GM18517 (cell line): ENCODE results near the gene INPP5D.
A peak's percentile ranks its signal among the peaks of the same experiment; 100 is the strongest.
"Not testable (repeated sequence)": the region's sequence is repeated elsewhere in the genome, so short reads cannot be mapped to it uniquely, and the experiment has no call there.

Source experiments
- ATAC-seq: cut with Tn5 transposase; IDR thresholded peaks from one replicate; pipeline ENCODE4 v1.9.1; 2021; ENCODE audit warnings: mild to moderate bottlenecking, moderate library complexity; ENCODE audit not compliant: unreplicated experiment

Gene INPP5D

GRCh38 chr2:233114421-233114861 is 54.3 kb downstream of the INPP5D start:
- no peak for ATAC-seq

GRCh38 chr2:233115121-233115520 is 55.0 kb downstream of the INPP5D start:
- ATAC-seq = no peak

- no peak for ATAC-seq
Observed at GRCh38 chr2:233115741-233116140, 55.6 kb downstream of the INPP5D start.

- no peak for ATAC-seq
Observed at GRCh38 chr2:233116946-233117345, 56.8 kb downstream of the INPP5D start.

- no peak for ATAC-seq
Observed at GRCh38 chr2:233117351-233117750, 57.2 kb downstream of the INPP5D start.

GRCh38 chr2:233117811-233118647 is 57.9 kb downstream of the INPP5D start:
- ATAC-seq = no peak

GRCh38 chr2:233118648-233119000 is 58.5 kb downstream of the INPP5D start:
- no peak for ATAC-seq

- ATAC-seq = no peak
Observed at GRCh38 chr2:233119123-233119522, 59.0 kb downstream of the INPP5D start.

GRCh38 chr2:233119806-233120205 is 59.7 kb downstream of the INPP5D start:
- ATAC-seq = no peak

- no peak for ATAC-seq
Observed at GRCh38 chr2:233120459-233120858, 60.3 kb downstream of the INPP5D start.

- ATAC-seq = no peak
Observed at GRCh38 chr2:233121856-233122255, 61.7 kb downstream of the INPP5D start.

- no peak for ATAC-seq
Observed at GRCh38 chr2:233122541-233122940, 62.4 kb downstream of the INPP5D start.

- ATAC-seq = not testable (repeated sequence)
Observed at GRCh38 chr2:233123576-233123975, 63.4 kb downstream of the INPP5D start.

- peak; percentile 82 for ATAC-seq
Observed at GRCh38 chr2:233124421-233125080, 64.4 kb downstream of the INPP5D start.

GRCh38 chr2:233125455-233126065 is 65.4 kb downstream of the INPP5D start:
- ATAC-seq = no peak

- ATAC-seq = no peak
Observed at GRCh38 chr2:233129351-233129978, 69.3 kb downstream of the INPP5D start.

GRCh38 chr2:233130024-233130423 is 69.9 kb downstream of the INPP5D start:
- ATAC-seq = no peak

- ATAC-seq = no peak
Observed at GRCh38 chr2:233130481-233131020, 70.4 kb downstream of the INPP5D start.

- no peak for ATAC-seq
Observed at GRCh38 chr2:233131936-233132720, 72.0 kb downstream of the INPP5D start.

GRCh38 chr2:233133239-233133638 is 73.1 kb downstream of the INPP5D start:
- no peak for ATAC-seq
